ENCODE data around the gene MED7. TPM values are rescaled to one million over a fixed set of nuclear protein-coding genes. Genes with fewer than 3 reads are reported as not detected.

MED7 gene
- total and polyA plus RNA-seq, 2 of the 13 experiments (the other 11 are each of a cell fraction or from before 2014, with no cell fraction given): 9.2 to 9.4 TPM

- no peak for TF ChIP-seq PCBP2 (optimal IDR thresholded peaks at IDR 0.05; ENCODE audit: low read depth, low read length, poor library complexity, severe bottlenecking)
- no peak for TF ChIP-seq ZIK1 (CRISPR knock-in tag; IDR thresholded peaks at IDR 0.05; ENCODE audit: borderline replicate concordance, low read depth)
- TF ChIP-seq, protein P1, sequence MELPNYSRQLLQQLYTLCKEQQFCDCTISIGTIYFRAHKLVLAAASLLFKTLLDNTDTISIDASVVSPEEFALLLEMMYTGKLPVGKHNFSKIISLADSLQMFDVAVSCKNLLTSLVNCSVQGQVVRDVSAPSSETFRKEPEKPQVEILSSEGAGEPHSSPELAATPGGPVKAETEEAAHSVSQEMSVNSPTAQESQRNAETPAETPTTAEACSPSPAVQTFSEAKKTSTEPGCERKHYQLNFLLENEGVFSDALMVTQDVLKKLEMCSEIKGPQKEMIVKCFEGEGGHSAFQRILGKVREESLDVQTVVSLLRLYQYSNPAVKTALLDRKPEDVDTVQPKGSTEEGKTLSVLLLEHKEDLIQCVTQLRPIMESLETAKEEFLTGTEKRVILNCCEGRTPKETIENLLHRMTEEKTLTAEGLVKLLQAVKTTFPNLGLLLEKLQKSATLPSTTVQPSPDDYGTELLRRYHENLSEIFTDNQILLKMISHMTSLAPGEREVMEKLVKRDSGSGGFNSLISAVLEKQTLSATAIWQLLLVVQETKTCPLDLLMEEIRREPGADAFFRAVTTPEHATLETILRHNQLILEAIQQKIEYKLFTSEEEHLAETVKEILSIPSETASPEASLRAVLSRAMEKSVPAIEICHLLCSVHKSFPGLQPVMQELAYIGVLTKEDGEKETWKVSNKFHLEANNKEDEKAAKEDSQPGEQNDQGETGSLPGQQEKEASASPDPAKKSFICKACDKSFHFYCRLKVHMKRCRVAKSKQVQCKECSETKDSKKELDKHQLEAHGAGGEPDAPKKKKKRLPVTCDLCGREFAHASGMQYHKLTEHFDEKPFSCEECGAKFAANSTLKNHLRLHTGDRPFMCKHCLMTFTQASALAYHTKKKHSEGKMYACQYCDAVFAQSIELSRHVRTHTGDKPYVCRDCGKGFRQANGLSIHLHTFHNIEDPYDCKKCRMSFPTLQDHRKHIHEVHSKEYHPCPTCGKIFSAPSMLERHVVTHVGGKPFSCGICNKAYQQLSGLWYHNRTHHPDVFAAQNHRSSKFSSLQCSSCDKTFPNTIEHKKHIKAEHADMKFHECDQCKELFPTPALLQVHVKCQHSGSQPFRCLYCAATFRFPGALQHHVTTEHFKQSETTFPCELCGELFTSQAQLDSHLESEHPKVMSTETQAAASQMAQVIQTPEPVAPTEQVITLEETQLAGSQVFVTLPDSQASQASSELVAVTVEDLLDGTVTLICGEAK (IDR thresholded peaks at IDR 0.05): no peak
- TF ChIP-seq, protein P1 (CRISPR knock-in tag; IDR thresholded peaks at IDR 0.05): no peak
- TF ChIP-seq ZSCAN12 (CRISPR knock-in tag; IDR thresholded peaks at IDR 0.05): no peak
- TF ChIP-seq HMG20A (CRISPR knock-in tag; IDR thresholded peaks at IDR 0.05; ENCODE audit: borderline replicate concordance): no peak
- no peak for TF ChIP-seq NR2F2 (IDR thresholded peaks at IDR 0.05; ENCODE audit: borderline replicate concordance, low read depth)
- TF ChIP-seq ZNF639 (CRISPR knock-in tag; conservative IDR thresholded peaks at IDR 0.05): no peak
- TF ChIP-seq ZNF878 (CRISPR knock-in tag; IDR thresholded peaks at IDR 0.05): no peak
- peak; percentile 82; the same call in 1 of the 2 replicates for TF ChIP-seq AHR (CRISPR knock-in tag; IDR thresholded peaks at IDR 0.05)
- TF ChIP-seq ZBTB3 (CRISPR knock-in tag; IDR thresholded peaks at IDR 0.05; ENCODE audit: borderline replicate concordance, low read depth): no peak
- TF ChIP-seq AGO2 (optimal IDR thresholded peaks at IDR 0.05; ENCODE audit: low read depth, low read length): peak; percentile 46
- TF ChIP-seq ZNF567 (CRISPR knock-in tag; IDR thresholded peaks at IDR 0.05; ENCODE audit: borderline replicate concordance): no peak
- TF ChIP-seq, protein P2, sequence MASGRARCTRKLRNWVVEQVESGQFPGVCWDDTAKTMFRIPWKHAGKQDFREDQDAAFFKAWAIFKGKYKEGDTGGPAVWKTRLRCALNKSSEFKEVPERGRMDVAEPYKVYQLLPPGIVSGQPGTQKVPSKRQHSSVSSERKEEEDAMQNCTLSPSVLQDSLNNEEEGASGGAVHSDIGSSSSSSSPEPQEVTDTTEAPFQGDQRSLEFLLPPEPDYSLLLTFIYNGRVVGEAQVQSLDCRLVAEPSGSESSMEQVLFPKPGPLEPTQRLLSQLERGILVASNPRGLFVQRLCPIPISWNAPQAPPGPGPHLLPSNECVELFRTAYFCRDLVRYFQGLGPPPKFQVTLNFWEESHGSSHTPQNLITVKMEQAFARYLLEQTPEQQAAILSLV (CRISPR knock-in tag; IDR thresholded peaks at IDR 0.05; ENCODE audit: borderline replicate concordance): no peak
- TF ChIP-seq HHEX (CRISPR knock-in tag; IDR thresholded peaks at IDR 0.05): no peak
- no peak for TF ChIP-seq E2F2 (CRISPR knock-in tag; IDR thresholded peaks at IDR 0.05; ENCODE audit: borderline replicate concordance)
- TF ChIP-seq KDM2A (CRISPR knock-in tag; IDR thresholded peaks at IDR 0.05; ENCODE audit: borderline replicate concordance, low read depth): peak; percentile 64; the same call in 1 of the 2 replicates
These were observed at the start of gene MED7 (continued) for GRCh38 chr5:157142317-157143126.
